ENCODE measurements around the gene FMNL1. TPM values are rescaled to one million over a fixed set of nuclear protein-coding genes. Genes with fewer than 3 reads are reported as not detected.
"Not testable (repeated sequence)": the region's sequence is repeated elsewhere in the genome, so short reads cannot be mapped to it uniquely, and the experiment has no call there.

The FMNL1 gene
- polyA plus RNA-seq, 1 donor (not counting 4 experiments of a cell fraction or from before 2014, with no cell fraction given) = 0.46 TPM

- H2AFZ ChIP-seq (ENCODE audit: control insufficient read depth, low read length) = no peak overlapping the region
- FAIRE-seq = no peak
Measured at GRCh38 chr17:45200701-45201100, 21.0 kb upstream of the FMNL1 start.

GRCh38 chr17:45201457-45201856 lies 20.2 kb upstream of the FMNL1 start:
- H3K27me3 ChIP-seq (ENCODE audit: control insufficient read depth, extremely low read depth, insufficient read depth, low read length) = no peaks in the 10 kb centered on the region
- no peak overlapping the region for H3K27ac ChIP-seq (ENCODE audit: control insufficient read depth, insufficient read depth, low read length)
- no peaks in the 10 kb centered on the region for H3K79me2 ChIP-seq (ENCODE audit: control insufficient read depth, insufficient read depth, low read length)
- no peaks in the 10 kb centered on the region for H3K9me3 ChIP-seq (ENCODE audit: control insufficient read depth, low read depth, low read length)
- DNase-seq (ENCODE audit: low read depth, low spot score) = no peak
- H3K36me3 ChIP-seq (ENCODE audit: control insufficient read depth in 2 of 2, extremely low read depth in 1 of 2, insufficient read depth in 2 of 2, low read length in 2 of 2) = no peaks in the 10 kb centered on the region
- no peak for FAIRE-seq
- H3K9me1 ChIP-seq (ENCODE audit: control insufficient read depth, extremely low read depth, insufficient read depth, low read length) = no peaks in the 10 kb centered on the region
- H2AFZ ChIP-seq (ENCODE audit: control insufficient read depth, low read length) = no peak overlapping the region
- H3K4me1 ChIP-seq (ENCODE audit: control insufficient read depth, extremely low read depth, insufficient read depth, low read length) = peaks cover 13% of the 10 kb centered on the region
- TF ChIP-seq CTCF (optimal IDR thresholded peaks at IDR 0.05 in 1 of 3, IDR thresholded peaks at IDR 0.05 in 1 of 3, conservative IDR thresholded peaks at IDR 0.05 in 1 of 3; ENCODE audit: extremely low read depth in 1 of 3, insufficient read depth in 2 of 3, low read length in 3 of 3) = no peak
- TF ChIP-seq EZH2 (IDR thresholded peaks at IDR 0.05; ENCODE audit: low read length) = no peak
- no peak overlapping the region for H3K4me2 ChIP-seq (ENCODE audit: control insufficient read depth, extremely low read depth, insufficient read depth, low read depth, low read length)
- H3K4me3 ChIP-seq (ENCODE audit: control insufficient read depth in 2 of 3, extremely low read depth in 1 of 3, insufficient read depth in 2 of 3, low read depth in 1 of 3, low read length in 3 of 3) = no peak overlapping the region
- H3K9ac ChIP-seq (ENCODE audit: control insufficient read depth, extremely low read depth, insufficient read depth, low read length) = no peak overlapping the region
- dilution Hi-C loops (cut with MboI; ENCODE audit: extremely low pct_ligation_motif_present, low sequenced_read_pairs) = no loop called here
- no peaks in the 10 kb centered on the region for H4K20me1 ChIP-seq (ENCODE audit: control insufficient read depth, extremely low read depth, insufficient read depth, low read length)

More at GRCh38 chr17:45200701-45201100, 21.0 kb upstream of the FMNL1 start:
- dilution Hi-C loops (cut with MboI; ENCODE audit: extremely low pct_ligation_motif_present, low sequenced_read_pairs) = no loop called here
- Histone ChIP-seq H3K36me3 (ENCODE audit: control insufficient read depth in 2 of 2, extremely low read depth in 1 of 2, insufficient read depth in 2 of 2, low read length in 2 of 2) (no peaks in the 10 kb centered on the region), H3K9me1 (ENCODE audit: control insufficient read depth, extremely low read depth, insufficient read depth, low read length) (no peaks in the 10 kb centered on the region), H3K4me1 (ENCODE audit: control insufficient read depth, extremely low read depth, insufficient read depth, low read length) (peaks cover 13% of the 10 kb centered on the region), H3K9ac (ENCODE audit: control insufficient read depth, extremely low read depth, insufficient read depth, low read length) (no peak overlapping the region), H3K4me3 (ENCODE audit: control insufficient read depth in 2 of 3, extremely low read depth in 1 of 3, insufficient read depth in 2 of 3, low read depth in 1 of 3, low read length in 3 of 3) (no peak overlapping the region), H3K79me2 (ENCODE audit: control insufficient read depth, insufficient read depth, low read length) (no peaks in the 10 kb centered on the region), H4K20me1 (ENCODE audit: control insufficient read depth, extremely low read depth, insufficient read depth, low read length) (no peaks in the 10 kb centered on the region), H3K4me2 (ENCODE audit: control insufficient read depth, extremely low read depth, insufficient read depth, low read depth, low read length) (no peak overlapping the region), H3K27ac (ENCODE audit: control insufficient read depth, insufficient read depth, low read length) (no peak overlapping the region), H3K9me3 (ENCODE audit: control insufficient read depth, low read depth, low read length) (no peaks in the 10 kb centered on the region), H3K27me3 (ENCODE audit: control insufficient read depth, extremely low read depth, insufficient read depth, low read length) (no peaks in the 10 kb centered on the region)
- TF ChIP-seq CTCF (optimal IDR thresholded peaks at IDR 0.05 in 1 of 3, IDR thresholded peaks at IDR 0.05 in 1 of 3, conservative IDR thresholded peaks at IDR 0.05 in 1 of 3; ENCODE audit: extremely low read depth in 1 of 3, insufficient read depth in 2 of 3, low read length in 3 of 3) = no peak
- no peak for TF ChIP-seq EZH2 (IDR thresholded peaks at IDR 0.05; ENCODE audit: low read length)
- no peak for DNase-seq (ENCODE audit: low read depth, low spot score)

DNA sequence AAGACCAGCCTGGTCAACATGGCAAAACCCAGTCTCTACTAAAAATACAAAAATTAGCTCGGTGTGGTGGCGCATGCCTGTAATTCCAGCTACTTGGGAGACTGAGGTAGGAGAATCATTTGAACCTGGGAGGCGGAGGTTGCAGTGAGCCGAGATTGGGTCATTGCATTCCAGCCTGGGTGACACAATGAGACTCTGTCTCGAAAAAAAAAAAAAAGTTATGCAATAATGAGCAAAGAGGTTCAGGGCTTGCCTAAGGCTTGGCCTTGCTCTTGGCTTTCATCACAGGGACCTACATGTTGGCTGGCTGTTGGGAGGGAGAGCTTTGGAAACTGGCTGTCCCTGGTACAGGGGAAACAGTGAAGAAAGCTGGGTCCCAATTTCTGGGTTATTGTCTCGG lies 19.8 kb upstream of the FMNL1 start:
- dilution Hi-C loops (cut with MboI; ENCODE audit: extremely low pct_ligation_motif_present, low sequenced_read_pairs); DNase-seq (ENCODE audit: low read depth, low spot score): not testable (repeated sequence)

More for the DNA sequence above, 19.8 kb upstream of the FMNL1 start:
- not testable (repeated sequence) for H3K27ac ChIP-seq (ENCODE audit: control insufficient read depth, insufficient read depth, low read length); H3K9me1 ChIP-seq (ENCODE audit: control insufficient read depth, extremely low read depth, insufficient read depth, low read length); H3K27me3 ChIP-seq (ENCODE audit: control insufficient read depth, extremely low read depth, insufficient read depth, low read length); H3K9me3 ChIP-seq (ENCODE audit: control insufficient read depth, low read depth, low read length); H3K79me2 ChIP-seq (ENCODE audit: control insufficient read depth, insufficient read depth, low read length); H3K36me3 ChIP-seq (ENCODE audit: control insufficient read depth in 2 of 2, extremely low read depth in 1 of 2, insufficient read depth in 2 of 2, low read length in 2 of 2); H2AFZ ChIP-seq (ENCODE audit: control insufficient read depth, low read length); H3K4me2 ChIP-seq (ENCODE audit: control insufficient read depth, extremely low read depth, insufficient read depth, low read depth, low read length); H3K4me3 ChIP-seq (ENCODE audit: control insufficient read depth in 2 of 3, extremely low read depth in 1 of 3, insufficient read depth in 2 of 3, low read depth in 1 of 3, low read length in 3 of 3); H3K9ac ChIP-seq (ENCODE audit: control insufficient read depth, extremely low read depth, insufficient read depth, low read length); H4K20me1 ChIP-seq (ENCODE audit: control insufficient read depth, extremely low read depth, insufficient read depth, low read length); FAIRE-seq
- peaks cover 13% of the 10 kb centered on the region for H3K4me1 ChIP-seq (ENCODE audit: control insufficient read depth, extremely low read depth, insufficient read depth, low read length)
